Lower leg skin (tissue), 4 donors: ENCODE data around the gene HLA-DOB. TPM values are rescaled to one million over a fixed set of nuclear protein-coding genes. Genes with fewer than 3 reads are reported as not detected.

ENCODE experiments used
- DNase-seq, 2 donors: peaks; one replicate each; pipeline ENCODE4 v3.0.0-alpha.2; 2019; ENCODE audit warnings: low spot score in 2 of 2
- H3K4me3 ChIP-seq: fragments of 200-600 bp; sonication (generic); 2 replicates; pipeline ENCODE4 v1.5.1; 2017; ENCODE audit warnings: mild to moderate bottlenecking, low read depth; ENCODE audit not compliant: poor library complexity, severe bottlenecking
- POLR2A ChIP-seq, 2 donors: fragments of 450-650 bp; IDR thresholded peaks; one replicate each; pipeline ENCODE4 v1.6.1; 2016 to 2017; ENCODE audit warnings: antibody characterized with exemption in 2 of 2, mild to moderate bottlenecking in 1 of 2, moderate library complexity in 1 of 2
- WGBS, 2 donors: methylation state at CpG; one replicate each; pipeline ENCODE4 v1.1.5; 2018; 5-methylcytosine and 5-hydroxymethylcytosine counted together
- intact Hi-C: fragments of 100-400 bp; cut with DNase I; formaldehyde crosslinking; loops from one replicate; pipeline ENCODE4 v1.15.0; 2023; ENCODE audit warnings: low total_unique reads
- total RNA-seq, 4 donors: library from RNA; depleted of rRNA; stranded (reverse); fragments of >200 nt; gene quantifications; one replicate each; pipeline ENCODE4 v1.1.0, GENCODE V29; 2016
- TF ChIP-seq, protein P1 (sequence below), 3 donors: fragments of 450-650 bp; IDR thresholded peaks; one replicate each; pipeline ENCODE4 v1.5.1; 2016; ENCODE audit warnings: antibody characterized with exemption in 3 of 3, mild to moderate bottlenecking in 3 of 3, moderate library complexity in 2 of 3

Gene HLA-DOB
- total RNA-seq, 4 donors from 2014 or later, result 1.7 to 3.3 (median 2.1) TPM

DNA sequence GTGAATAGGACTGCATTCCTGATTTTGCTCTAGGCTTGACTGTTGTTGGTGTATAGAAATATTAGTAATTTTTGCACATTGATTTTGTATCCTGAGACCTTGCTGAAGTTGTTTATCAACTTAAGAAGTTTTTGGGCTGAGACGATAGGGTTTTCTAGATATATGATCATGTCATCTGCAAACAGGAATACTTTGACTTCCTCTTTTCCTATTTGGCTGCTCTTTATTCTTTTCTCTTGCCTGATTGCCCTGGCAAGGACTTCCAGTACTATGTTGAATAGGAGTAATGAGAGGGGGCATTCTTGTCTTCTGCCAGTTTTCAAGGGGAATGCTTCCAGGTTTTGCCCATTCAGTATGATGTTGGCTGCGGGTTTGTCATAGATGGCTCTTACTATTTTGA, 13.4 kb downstream of the HLA-DOB start:
- no peak for TF ChIP-seq POLR2A (IDR thresholded peaks at IDR 0.05)
- TF ChIP-seq, protein P1, sequence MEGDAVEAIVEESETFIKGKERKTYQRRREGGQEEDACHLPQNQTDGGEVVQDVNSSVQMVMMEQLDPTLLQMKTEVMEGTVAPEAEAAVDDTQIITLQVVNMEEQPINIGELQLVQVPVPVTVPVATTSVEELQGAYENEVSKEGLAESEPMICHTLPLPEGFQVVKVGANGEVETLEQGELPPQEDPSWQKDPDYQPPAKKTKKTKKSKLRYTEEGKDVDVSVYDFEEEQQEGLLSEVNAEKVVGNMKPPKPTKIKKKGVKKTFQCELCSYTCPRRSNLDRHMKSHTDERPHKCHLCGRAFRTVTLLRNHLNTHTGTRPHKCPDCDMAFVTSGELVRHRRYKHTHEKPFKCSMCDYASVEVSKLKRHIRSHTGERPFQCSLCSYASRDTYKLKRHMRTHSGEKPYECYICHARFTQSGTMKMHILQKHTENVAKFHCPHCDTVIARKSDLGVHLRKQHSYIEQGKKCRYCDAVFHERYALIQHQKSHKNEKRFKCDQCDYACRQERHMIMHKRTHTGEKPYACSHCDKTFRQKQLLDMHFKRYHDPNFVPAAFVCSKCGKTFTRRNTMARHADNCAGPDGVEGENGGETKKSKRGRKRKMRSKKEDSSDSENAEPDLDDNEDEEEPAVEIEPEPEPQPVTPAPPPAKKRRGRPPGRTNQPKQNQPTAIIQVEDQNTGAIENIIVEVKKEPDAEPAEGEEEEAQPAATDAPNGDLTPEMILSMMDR (IDR thresholded peaks at IDR 0.05), result no peak
- H3K4me3 ChIP-seq, result no peak overlapping the region
- no peak for DNase-seq
- intact Hi-C loops, result no loop called here
- WGBS, 2 donors, result 37 to 61% methylated on average over 2 of the region's 2 CpGs

DNA sequence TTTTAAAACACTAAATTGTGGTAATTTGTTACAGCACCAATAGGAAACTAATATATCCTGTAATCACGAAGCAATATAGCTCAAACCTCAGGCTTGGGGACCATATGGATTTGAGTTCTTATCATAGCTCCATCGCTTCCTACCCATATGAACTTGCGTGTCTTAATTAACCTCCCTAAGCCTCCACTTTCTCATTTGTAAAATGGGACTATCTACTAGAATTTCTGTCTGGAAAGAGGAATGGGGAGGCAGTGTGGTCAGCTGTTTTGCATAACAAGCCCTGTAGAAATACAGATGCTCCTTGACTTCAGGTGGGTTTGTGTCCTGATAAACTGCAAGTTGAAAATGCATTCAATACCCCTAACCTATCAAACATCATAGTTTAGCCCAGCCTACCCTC, 17.1 kb downstream of the HLA-DOB start:
- intact Hi-C loops, result loop anchor here (10.0 kb wide), 1 partner anchor 385 kb away; no protein-coding TSS in a partner anchor

DNA sequence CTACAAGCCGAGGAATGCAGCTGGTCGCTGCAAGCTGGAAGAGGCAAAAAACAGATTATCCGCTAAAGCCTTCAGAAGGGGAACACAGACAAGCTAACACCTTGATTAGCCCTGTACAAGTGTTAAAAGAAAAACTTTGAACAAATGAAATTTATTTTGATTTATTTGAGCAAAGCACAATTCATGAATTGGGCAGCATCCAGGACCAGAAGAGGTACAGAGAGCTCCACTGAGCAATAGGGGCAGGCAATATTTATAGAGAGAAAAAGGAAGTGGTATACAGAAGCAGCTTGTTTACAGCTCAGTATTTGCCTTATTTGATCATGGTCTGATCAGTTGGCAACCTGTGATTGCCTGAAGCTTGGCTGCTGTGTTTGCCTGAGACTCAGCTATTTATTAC, 17.6 kb downstream of the HLA-DOB start:
- WGBS, 2 donors, result 91 to 94% methylated on average over 3 of the region's 3 CpGs
- no peak for DNase-seq
- no peak for TF ChIP-seq POLR2A (IDR thresholded peaks at IDR 0.05)
- TF ChIP-seq, protein P1 (IDR thresholded peaks at IDR 0.05), result no peak
- no peak overlapping the region for H3K4me3 ChIP-seq
- intact Hi-C loops, result loop anchor here (10.0 kb wide), 1 partner anchor 384 kb away; no protein-coding TSS in a partner anchor

More for the DNA sequence above, 17.1 kb downstream of the HLA-DOB start:
- TF ChIP-seq, protein P1 (IDR thresholded peaks at IDR 0.05), result no peak
- no peak for TF ChIP-seq POLR2A (IDR thresholded peaks at IDR 0.05)
- WGBS, 2 donors, result 77 to 94% methylated on average over 3 of the region's 3 CpGs
- DNase-seq, result no peak
- no peak overlapping the region for H3K4me3 ChIP-seq

DNA sequence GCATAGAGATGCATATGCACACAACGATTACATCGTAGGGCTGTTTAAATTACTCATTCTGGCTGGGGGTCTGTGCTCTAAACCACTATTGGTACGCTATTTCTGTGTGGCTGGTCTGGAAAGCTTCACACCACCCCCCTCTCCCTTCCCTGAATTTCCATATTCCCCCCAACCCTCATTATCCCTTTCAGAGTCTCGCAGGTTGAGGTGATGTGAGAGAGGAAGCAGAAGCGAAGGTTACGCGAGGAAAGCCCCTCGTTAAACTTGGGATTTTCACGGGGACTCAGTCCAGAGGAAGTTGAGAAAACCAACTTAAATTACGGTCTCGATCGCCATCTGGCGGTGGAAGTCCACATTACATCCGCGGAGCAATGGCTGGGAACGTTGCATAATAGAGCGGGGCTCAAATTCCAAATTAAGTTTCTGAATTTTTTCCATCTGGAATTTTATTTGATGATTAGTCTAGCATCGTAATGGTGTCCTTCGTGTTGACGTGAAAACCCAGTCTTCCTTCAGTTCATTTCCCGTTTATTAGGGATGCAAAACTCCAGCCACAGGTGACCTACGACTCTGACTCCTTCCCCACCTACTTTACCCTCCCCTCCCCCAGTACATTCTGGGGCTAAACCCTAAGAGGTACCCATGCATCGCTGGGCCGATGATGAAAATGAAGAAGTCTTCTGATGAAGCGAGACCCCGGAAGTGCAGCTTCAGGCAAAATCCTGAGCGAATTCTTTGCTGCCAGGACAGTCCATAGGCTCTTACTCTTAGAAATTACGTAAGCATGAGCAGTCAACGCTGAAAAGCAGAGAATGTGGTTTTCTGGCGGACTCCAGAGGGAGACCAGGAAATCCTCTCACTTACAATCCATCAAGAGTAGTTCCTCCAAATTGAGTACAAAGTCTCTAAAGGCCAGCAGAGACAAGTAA, 19.7 kb downstream of the HLA-DOB start:
- TF ChIP-seq, protein P1 (IDR thresholded peaks at IDR 0.05), result peak in 1 of 3 donors; percentile 31
- TF ChIP-seq POLR2A (IDR thresholded peaks at IDR 0.05), result no peak
- peak; percentile 72 to 96 for DNase-seq
- intact Hi-C loops, result loop anchor here (10.0 kb wide), 1 partner anchor 382 kb away; no protein-coding TSS in a partner anchor
- WGBS, 2 donors, result 9 to 13% methylated on average over 30 of the region's 30 CpGs
- no peak overlapping the region for H3K4me3 ChIP-seq

DNA sequence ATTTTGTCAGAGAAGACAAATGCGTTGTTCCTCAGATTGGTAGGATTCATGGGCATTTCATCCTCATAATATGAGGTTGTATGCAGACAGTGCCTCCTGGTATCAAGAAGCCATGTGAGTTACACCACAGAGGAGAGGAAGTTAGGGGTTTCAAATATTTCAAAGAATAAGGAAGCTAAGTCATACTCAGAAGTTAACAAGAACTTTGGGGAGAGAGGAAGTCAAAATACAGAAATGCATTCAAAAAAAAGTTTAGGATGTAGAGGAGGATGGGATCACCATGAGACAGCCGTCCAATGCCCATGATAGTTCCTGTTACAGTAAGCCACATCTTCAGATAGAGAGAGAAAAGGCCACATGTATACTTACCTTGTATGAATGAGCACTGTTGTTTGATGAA, 22.3 kb downstream of the HLA-DOB start:
- intact Hi-C loops, result loop anchor here (10.0 kb wide), 1 partner anchor 380 kb away; no protein-coding TSS in a partner anchor
- WGBS, 2 donors, result 69% methylated on average over 2 of the region's 2 CpGs
- TF ChIP-seq POLR2A (IDR thresholded peaks at IDR 0.05), result no peak
- TF ChIP-seq, protein P1 (IDR thresholded peaks at IDR 0.05), result no peak
- H3K4me3 ChIP-seq, result no peak overlapping the region
- DNase-seq, result no peak
